H9 (cell line): ENCODE data around the gene TCF7L1. TPM values are rescaled to one million over a fixed set of nuclear protein-coding genes. Genes with fewer than 3 reads are reported as not detected.
A peak's percentile ranks its signal among the peaks of the same experiment; 100 is the strongest.

ENCODE experiments used
- DNase-seq: peaks from one replicate; pipeline ENCODE4 v3.0.0-alpha.2; 2017
- H2AFZ ChIP-seq: one replicate; pipeline ENCODE4 v1.6.1; 2013; ENCODE audit warnings: mild to moderate bottlenecking, low read length, control low read depth, moderate library complexity
- H2AK5ac ChIP-seq: 2 replicates; pipeline ENCODE4 v1.6.1; 2013; ENCODE audit warnings: low read length, control low read depth, mixed read lengths; ENCODE audit not compliant: insufficient read length
- H2BK120ac ChIP-seq: one replicate; pipeline ENCODE4 v1.6.1; 2013; ENCODE audit warnings: low read depth, mild to moderate bottlenecking, low read length, control low read depth, inconsistent platforms; ENCODE audit not compliant: poor library complexity, severe bottlenecking
- H2BK12ac ChIP-seq: 2 replicates; pipeline ENCODE4 v1.6.1; 2013; ENCODE audit warnings: low read length, control low read depth, mixed read lengths, low read depth; ENCODE audit not compliant: insufficient read length
- H2BK15ac ChIP-seq: 2 replicates; pipeline ENCODE4 v1.6.1; 2013; ENCODE audit warnings: low read depth, low read length, control low read depth
- H2BK20ac ChIP-seq: one replicate; pipeline ENCODE4 v1.6.1; 2013; ENCODE audit warnings: low read depth, mild to moderate bottlenecking, low read length, control low read depth, inconsistent platforms; ENCODE audit not compliant: poor library complexity, severe bottlenecking
- H2BK5ac ChIP-seq: 2 replicates; pipeline ENCODE4 v1.6.1; 2013; ENCODE audit warnings: low read length, control low read depth, mixed read lengths; ENCODE audit not compliant: insufficient read length
- H3K14ac ChIP-seq: 2 replicates; pipeline ENCODE4 v1.6.1; 2013; ENCODE audit warnings: low read length, control low read depth; ENCODE audit not compliant: insufficient read depth
- H3K18ac ChIP-seq: 2 replicates; pipeline ENCODE4 v1.6.1; 2013; ENCODE audit warnings: low read depth, mild to moderate bottlenecking, mixed read lengths, low read length, control low read depth; ENCODE audit not compliant: insufficient read length
- H3K23ac ChIP-seq: 2 replicates; pipeline ENCODE4 v1.6.1; 2013; ENCODE audit warnings: low read length, control low read depth, mixed read lengths, low read depth; ENCODE audit not compliant: insufficient read length
- H3K23me2 ChIP-seq: 2 replicates; pipeline ENCODE4 v1.6.1; 2013; ENCODE audit warnings: low read depth, mild to moderate bottlenecking, mixed read lengths, low read length, control low read depth; ENCODE audit not compliant: insufficient read length, poor library complexity, severe bottlenecking
- H3K27ac ChIP-seq: 2 replicates; pipeline ENCODE4 v1.5.1; 2013; ENCODE audit warnings: low read length, control low read depth, mixed read lengths, low read depth; ENCODE audit not compliant: insufficient read length
- H3K27me3 ChIP-seq: 2 replicates; pipeline ENCODE4 v1.6.1; 2013; ENCODE audit warnings: low read length, control low read depth, inconsistent platforms; ENCODE audit not compliant: insufficient read depth
- H3K4ac ChIP-seq: 2 replicates; pipeline ENCODE4 v1.6.1; 2013; ENCODE audit warnings: low read depth, mild to moderate bottlenecking, control low read depth, inconsistent platforms, low read length, moderate library complexity
- H3K4me1 ChIP-seq: 2 replicates; pipeline ENCODE4 v1.6.1; 2013; ENCODE audit warnings: low read length, control low read depth, inconsistent platforms; ENCODE audit not compliant: insufficient read depth
- H3K4me2 ChIP-seq: 2 replicates; pipeline ENCODE4 v1.6.1; 2013; ENCODE audit warnings: low read length, control low read depth, mixed read lengths; ENCODE audit not compliant: insufficient read length, insufficient read depth
- H3K56ac ChIP-seq: 2 replicates; pipeline ENCODE4 v1.6.1; 2013; ENCODE audit warnings: low read depth, mild to moderate bottlenecking, mixed read lengths, low read length, control low read depth; ENCODE audit not compliant: insufficient read length
- H3K79me1 ChIP-seq: 2 replicates; pipeline ENCODE4 v1.6.1; 2013; ENCODE audit warnings: low read depth, mild to moderate bottlenecking, moderate library complexity, low read length, control low read depth, inconsistent platforms; ENCODE audit not compliant: insufficient read depth, poor library complexity, severe bottlenecking
- H3K79me2 ChIP-seq: 2 replicates; pipeline ENCODE4 v1.6.1; 2013; ENCODE audit warnings: low read length, control low read depth, inconsistent platforms; ENCODE audit not compliant: insufficient read depth
- H3K9ac ChIP-seq: 2 replicates; pipeline ENCODE4 v1.6.1; 2013; ENCODE audit warnings: low read length, control low read depth, mixed read lengths; ENCODE audit not compliant: insufficient read length; ENCODE audit errors: extremely low read depth
- H3K9me3 ChIP-seq: one replicate; pipeline ENCODE4 v1.6.1; 2013; ENCODE audit warnings: low read depth, low read length, inconsistent platforms; ENCODE audit not compliant: control insufficient read depth
- H3T11ph ChIP-seq: one replicate; pipeline ENCODE4 v1.6.1; 2013; ENCODE audit warnings: mild to moderate bottlenecking, low read length, control low read depth, inconsistent platforms
- H4K20me1 ChIP-seq: one replicate; pipeline ENCODE4 v1.6.1; 2013; ENCODE audit not compliant: control insufficient read depth, insufficient read length, insufficient read depth
- H4K5ac ChIP-seq: 2 replicates; pipeline ENCODE4 v1.6.1; 2013; ENCODE audit warnings: low read depth, mild to moderate bottlenecking, mixed read lengths, low read length, control low read depth; ENCODE audit not compliant: insufficient read length
- H4K8ac ChIP-seq: replicated peaks from 2 replicates; pipeline ENCODE4 v1.6.1; 2013; ENCODE audit warnings: low read length, control low read depth, mixed read lengths, low read depth; ENCODE audit not compliant: insufficient read length
- H4K91ac ChIP-seq: 2 replicates; pipeline ENCODE4 v1.6.1; 2013; ENCODE audit warnings: low read depth, mild to moderate bottlenecking, moderate library complexity, mixed read lengths, low read length, control low read depth; ENCODE audit not compliant: insufficient read length
- H3K27ac Mint-ChIP-seq, 3 experiments: 2 replicates in 2 of 3; 3 replicates in 1 of 3; pipeline ENCODE4 v1.8.0; 2020 to 2021; ENCODE audit warnings: mixed read lengths in 3 of 3, mild to moderate bottlenecking in 1 of 3, moderate library complexity in 1 of 3
- H3K27me3 Mint-ChIP-seq: 2 replicates; pipeline ENCODE4 v1.8.0; 2021; ENCODE audit warnings: low read depth, mild to moderate bottlenecking, moderate library complexity, mixed read lengths
- H3K36me3 Mint-ChIP-seq, 3 experiments: 2 replicates in 2 of 3; 3 replicates in 1 of 3; pipeline ENCODE4 v1.8.0; 2020 to 2021; ENCODE audit warnings: low read depth in 3 of 3, mixed read lengths in 3 of 3; ENCODE audit not compliant: insufficient read depth in 1 of 3
- H3K4me1 Mint-ChIP-seq, 2 experiments: 2 replicates each; pipeline ENCODE4 v1.8.0; 2020; ENCODE audit warnings: mixed read lengths in 2 of 2
- H3K4me3 Mint-ChIP-seq, 2 experiments: 2 replicates in 1 of 2; 3 replicates in 1 of 2; pipeline ENCODE4 v1.8.0; 2020 to 2021; ENCODE audit warnings: mild to moderate bottlenecking in 2 of 2, mixed read lengths in 2 of 2, moderate library complexity in 1 of 2
- H3K9me3 Mint-ChIP-seq, 2 experiments: 2 replicates in 1 of 2; 3 replicates in 1 of 2; pipeline ENCODE4 v1.8.0; 2020; ENCODE audit warnings: mild to moderate bottlenecking in 2 of 2, mixed read lengths in 2 of 2, moderate library complexity in 1 of 2
- WGBS: extraction: QIAGEN DNeasy Blood & Tissue Kit; methylation state at CpG from one replicate; pipeline ENCODE4 v1.1.7; 2013; ENCODE audit warnings: missing lambda C conversion rate, low lambda C conversion rate, mixed read lengths; ENCODE audit not compliant: insufficient read length; ENCODE audit errors: extremely low coverage; 5-methylcytosine and 5-hydroxymethylcytosine counted together
- total RNA-seq: library from RNA; stranded (reverse); gene quantifications from 2 replicates; pipeline ENCODE4 v1.2.1, GENCODE V29; 2021
- TF ChIP-seq, protein P1 (sequence below): fragments of 200-600 bp; sonication (generic); conservative IDR thresholded peaks from 3 replicates; pipeline ENCODE4 v1.8.0; 2021; ENCODE audit warnings: antibody characterized with exemption, mild to moderate bottlenecking

TCF7L1 gene
- total RNA-seq, 1 experiment from 2014 or later = 112 TPM

DNA sequence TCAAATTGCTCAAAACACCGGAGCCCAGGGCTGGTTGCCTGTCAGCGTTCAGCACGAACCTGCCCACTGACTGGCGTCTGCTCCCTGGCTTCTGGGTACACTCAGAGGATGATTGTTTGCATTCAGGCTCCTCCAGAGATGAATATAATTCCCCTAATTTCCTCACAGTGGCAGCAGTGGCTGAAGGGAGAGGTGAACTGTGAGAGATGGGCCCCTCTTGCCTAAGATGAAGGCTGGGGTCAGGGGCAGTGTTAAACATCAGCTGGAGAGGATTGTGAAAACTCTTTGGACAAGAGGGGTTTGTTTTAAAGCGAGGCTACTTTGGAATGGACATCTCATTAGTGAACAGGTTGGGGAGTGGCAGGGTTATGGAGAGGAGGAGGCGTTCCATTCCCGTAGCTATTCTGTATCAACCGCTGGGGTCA is 31.0 kb downstream of the TCF7L1 start:
- Histone ChIP-seq H3K14ac (no peak overlapping the region; the same call in 1 of the 2 replicates), H3K56ac (no peak overlapping the region), H2AFZ (no peak overlapping the region), H3K27ac (no peak overlapping the region), H3K9me3 (no peaks in the 10 kb centered on the region), H3K27me3 (no peaks in the 10 kb centered on the region), H3K4me1 (peaks cover 15% of the 10 kb centered on the region), H3K79me2 (peaks cover 55% of the 10 kb centered on the region), H3K4me2 (no peak overlapping the region), H3K79me1 (peaks cover 16% of the 10 kb centered on the region), H2BK20ac (no peak overlapping the region), H2BK5ac (no peak overlapping the region), H2BK15ac (no peak overlapping the region), H3K23ac (no peak overlapping the region), H4K8ac (no peak overlapping the region), H4K5ac (no peak overlapping the region), H2AK5ac (no peak overlapping the region), H3K4ac (no peak overlapping the region), H4K91ac (no peak overlapping the region), H3K9ac (no peak overlapping the region), H2BK12ac (no peak overlapping the region), H3K18ac (no peak overlapping the region), H2BK120ac (no peak overlapping the region), H4K20me1 (no peaks in the 10 kb centered on the region), H3T11ph (no peak overlapping the region), H3K23me2 (no peaks in the 10 kb centered on the region)
- Mint-ChIP-seq H3K4me3 (peak overlapping the region in 1 of 2 experiments; percentile 8; a peak in 1 of 5 replicates), H3K27ac (peak overlapping the region in 2 of 3 experiments; percentile 91 to 92; a peak in 5 of 7 replicates), H3K27me3 (no peaks in the 10 kb centered on the region), H3K9me3 (no peaks in the 10 kb centered on the region), H3K4me1 (peaks cover 69 to 74% of the 10 kb centered on the region in 2 experiments), H3K36me3 (peaks cover 4 to 19% (median 10%) of the 10 kb centered on the region in 3 experiments; a peak in 6 of 7 replicates)
- TF ChIP-seq, protein P1, sequence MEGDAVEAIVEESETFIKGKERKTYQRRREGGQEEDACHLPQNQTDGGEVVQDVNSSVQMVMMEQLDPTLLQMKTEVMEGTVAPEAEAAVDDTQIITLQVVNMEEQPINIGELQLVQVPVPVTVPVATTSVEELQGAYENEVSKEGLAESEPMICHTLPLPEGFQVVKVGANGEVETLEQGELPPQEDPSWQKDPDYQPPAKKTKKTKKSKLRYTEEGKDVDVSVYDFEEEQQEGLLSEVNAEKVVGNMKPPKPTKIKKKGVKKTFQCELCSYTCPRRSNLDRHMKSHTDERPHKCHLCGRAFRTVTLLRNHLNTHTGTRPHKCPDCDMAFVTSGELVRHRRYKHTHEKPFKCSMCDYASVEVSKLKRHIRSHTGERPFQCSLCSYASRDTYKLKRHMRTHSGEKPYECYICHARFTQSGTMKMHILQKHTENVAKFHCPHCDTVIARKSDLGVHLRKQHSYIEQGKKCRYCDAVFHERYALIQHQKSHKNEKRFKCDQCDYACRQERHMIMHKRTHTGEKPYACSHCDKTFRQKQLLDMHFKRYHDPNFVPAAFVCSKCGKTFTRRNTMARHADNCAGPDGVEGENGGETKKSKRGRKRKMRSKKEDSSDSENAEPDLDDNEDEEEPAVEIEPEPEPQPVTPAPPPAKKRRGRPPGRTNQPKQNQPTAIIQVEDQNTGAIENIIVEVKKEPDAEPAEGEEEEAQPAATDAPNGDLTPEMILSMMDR = no peak
- DNase-seq = no peak
- WGBS = no CpG with 5 or more reads among the region's 8 CpGs
